Measurements from ENCODE around the gene LINGO4. TPM values are rescaled to one million over a fixed set of nuclear protein-coding genes. Genes with fewer than 3 reads are reported as not detected.

LINGO4 gene
- total RNA-seq, 1 donor from 2014 or later = not detected

DNA sequence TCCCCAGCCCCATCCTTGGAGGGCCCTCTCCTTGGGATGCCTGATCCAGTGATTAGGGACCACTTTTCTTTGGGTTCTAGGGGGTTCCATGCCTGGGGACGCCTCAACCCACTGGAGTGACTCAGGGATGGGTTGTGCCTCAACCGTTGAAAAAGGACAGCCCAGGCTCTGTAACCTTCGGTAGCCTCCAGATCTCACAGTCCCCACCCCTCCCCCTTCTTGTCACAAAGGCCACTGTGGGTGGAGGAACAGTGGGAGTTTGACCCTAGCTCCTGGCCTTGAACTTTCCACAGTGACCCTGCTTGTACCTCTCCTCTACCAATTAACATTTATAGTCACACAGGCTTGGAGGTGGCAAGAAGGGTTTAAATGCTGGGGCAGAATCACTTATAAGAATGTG is 29.0 kb upstream of the LINGO4 start:
- H3K4me3 ChIP-seq (ENCODE audit: low read depth, low read length) = no peak overlapping the region
- TF ChIP-seq, protein P1, sequence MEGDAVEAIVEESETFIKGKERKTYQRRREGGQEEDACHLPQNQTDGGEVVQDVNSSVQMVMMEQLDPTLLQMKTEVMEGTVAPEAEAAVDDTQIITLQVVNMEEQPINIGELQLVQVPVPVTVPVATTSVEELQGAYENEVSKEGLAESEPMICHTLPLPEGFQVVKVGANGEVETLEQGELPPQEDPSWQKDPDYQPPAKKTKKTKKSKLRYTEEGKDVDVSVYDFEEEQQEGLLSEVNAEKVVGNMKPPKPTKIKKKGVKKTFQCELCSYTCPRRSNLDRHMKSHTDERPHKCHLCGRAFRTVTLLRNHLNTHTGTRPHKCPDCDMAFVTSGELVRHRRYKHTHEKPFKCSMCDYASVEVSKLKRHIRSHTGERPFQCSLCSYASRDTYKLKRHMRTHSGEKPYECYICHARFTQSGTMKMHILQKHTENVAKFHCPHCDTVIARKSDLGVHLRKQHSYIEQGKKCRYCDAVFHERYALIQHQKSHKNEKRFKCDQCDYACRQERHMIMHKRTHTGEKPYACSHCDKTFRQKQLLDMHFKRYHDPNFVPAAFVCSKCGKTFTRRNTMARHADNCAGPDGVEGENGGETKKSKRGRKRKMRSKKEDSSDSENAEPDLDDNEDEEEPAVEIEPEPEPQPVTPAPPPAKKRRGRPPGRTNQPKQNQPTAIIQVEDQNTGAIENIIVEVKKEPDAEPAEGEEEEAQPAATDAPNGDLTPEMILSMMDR (conservative IDR thresholded peaks at IDR 0.05; ENCODE audit: low read depth, low read length) = no peak
- DNase-seq (ENCODE audit: low read depth) = no peak

DNA sequence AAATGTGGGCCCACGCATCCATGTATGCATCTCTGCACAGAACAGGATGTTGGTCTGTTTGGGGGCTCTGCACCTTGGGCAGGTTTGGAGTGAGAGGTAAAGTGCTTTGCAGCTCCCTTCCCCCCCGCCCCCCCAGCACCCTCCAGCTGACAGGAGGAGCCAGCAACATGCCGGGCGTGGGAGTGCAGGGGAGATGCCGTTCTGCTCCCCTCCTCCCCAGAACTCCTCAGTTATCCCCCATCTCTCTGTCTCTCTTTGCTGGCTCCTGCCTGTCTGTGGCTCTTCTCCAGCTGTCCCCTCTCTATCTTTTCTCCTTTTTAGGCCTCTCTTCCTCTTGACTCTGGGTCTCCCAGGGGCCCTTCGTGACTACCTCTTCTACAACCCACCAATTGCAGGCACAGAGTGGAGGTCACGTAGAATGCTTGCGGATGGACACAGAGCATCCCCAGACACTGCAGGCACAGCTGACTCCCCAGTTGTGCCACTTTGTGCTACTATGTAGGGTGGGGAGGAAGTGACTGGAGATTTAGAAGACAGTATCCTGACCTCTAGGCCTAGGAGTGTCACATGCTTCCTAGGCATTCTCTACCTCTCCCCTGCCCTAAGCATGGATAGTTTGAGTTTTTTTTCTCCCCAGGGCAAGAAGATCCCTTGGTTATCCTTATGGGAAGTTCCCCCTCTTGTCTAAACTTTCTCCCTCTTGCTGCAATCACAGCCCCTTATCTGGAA is 28.1 kb upstream of the LINGO4 start:
- TF ChIP-seq, protein P1 (conservative IDR thresholded peaks at IDR 0.05; ENCODE audit: low read depth, low read length) = no peak
- H3K4me3 ChIP-seq (ENCODE audit: low read depth, low read length) = no peak overlapping the region
- no peak for DNase-seq (ENCODE audit: low read depth)

DNA sequence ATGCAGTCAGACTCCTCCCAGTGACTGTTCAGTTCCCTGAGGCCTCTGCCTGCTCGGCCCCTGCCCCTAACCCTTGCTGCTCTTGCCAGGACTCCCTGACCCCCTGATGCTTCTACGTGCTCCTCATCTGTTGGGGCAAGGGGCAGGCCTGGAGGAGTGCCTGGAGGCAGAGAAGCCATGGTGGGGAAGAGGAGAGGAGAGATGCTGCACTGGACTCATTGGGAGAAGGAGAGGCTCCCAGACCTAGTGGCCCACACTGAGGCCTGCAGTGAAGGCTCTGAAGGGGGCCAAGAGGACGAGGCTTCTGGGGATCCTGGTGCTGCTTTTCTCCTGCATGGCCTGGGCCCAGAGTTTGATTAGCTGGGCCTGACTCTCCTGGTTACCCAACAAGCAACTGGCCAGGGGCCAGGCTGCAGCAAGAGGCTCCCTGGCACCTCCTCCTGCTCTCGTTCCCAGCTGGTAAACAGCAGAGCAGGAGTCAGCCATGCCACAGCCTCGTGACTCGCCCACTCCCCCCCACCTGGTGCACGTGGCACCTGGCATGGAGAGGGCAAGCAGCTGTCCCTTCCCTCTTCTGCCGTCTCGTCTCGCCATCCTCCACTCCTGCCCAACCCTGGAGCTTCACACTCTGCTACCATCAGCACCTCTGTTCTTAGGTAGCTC is 27.2 kb upstream of the LINGO4 start:
- peak overlapping the region; percentile 26 for H3K4me3 ChIP-seq (ENCODE audit: low read depth, low read length)
- DNase-seq (ENCODE audit: low read depth) = peak; percentile 52
- TF ChIP-seq, protein P1 (conservative IDR thresholded peaks at IDR 0.05; ENCODE audit: low read depth, low read length) = no peak

DNA sequence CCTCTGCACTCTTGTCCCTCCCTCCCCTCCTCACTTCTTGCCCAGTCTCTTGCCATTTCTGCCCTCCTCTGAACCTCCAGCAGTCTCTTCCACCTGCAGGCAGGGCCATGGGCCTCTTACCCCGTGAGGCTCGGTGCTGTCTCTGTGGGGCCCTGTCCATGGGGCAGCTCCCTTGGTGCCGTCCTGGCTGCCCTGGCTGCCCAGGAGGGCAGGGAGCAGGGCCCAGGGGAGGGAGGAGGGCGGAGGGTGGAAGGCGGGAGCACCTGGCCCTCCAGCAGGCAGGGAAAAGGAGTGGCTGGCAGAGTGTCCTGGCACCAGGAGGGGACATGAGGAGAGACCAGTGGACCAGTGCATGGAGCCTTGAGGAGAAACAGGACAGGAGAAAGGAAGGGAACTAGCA is 26.4 kb upstream of the LINGO4 start, which contains the start of gene RORC:
Gene RORC (minus strand): TSS at position 198 of the 400 bp plus-strand sequence. CDS start 38 bp downstream, at position 160.
- DNase-seq (ENCODE audit: low read depth) = no peak
- TF ChIP-seq, protein P1 (conservative IDR thresholded peaks at IDR 0.05; ENCODE audit: low read depth, low read length) = no peak
- H3K4me3 ChIP-seq (ENCODE audit: low read depth, low read length) = peak within 1 kb of the TSS; percentile 69

DNA sequence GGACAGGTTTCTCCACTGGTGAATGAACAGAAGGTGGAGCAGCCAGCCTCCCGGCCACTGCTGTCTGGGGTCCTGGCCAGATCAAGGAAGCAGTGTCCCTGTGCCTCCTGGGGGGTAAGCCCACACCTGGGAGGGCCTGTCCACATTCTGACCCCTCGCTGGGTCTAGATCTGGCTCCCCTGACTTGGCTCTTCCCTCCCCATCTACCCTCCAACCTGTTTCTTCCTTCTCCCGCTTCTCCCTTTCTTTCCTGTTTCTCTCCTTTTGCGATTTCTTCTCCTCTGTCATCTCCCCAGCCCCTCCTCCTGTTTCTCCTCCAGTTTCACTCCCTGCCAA is 26.0 kb upstream of the LINGO4 start:
- peak overlapping the region; percentile 69 for H3K4me3 ChIP-seq (ENCODE audit: low read depth, low read length)
- TF ChIP-seq, protein P1 (conservative IDR thresholded peaks at IDR 0.05; ENCODE audit: low read depth, low read length) = no peak
- DNase-seq (ENCODE audit: low read depth) = no peak

DNA sequence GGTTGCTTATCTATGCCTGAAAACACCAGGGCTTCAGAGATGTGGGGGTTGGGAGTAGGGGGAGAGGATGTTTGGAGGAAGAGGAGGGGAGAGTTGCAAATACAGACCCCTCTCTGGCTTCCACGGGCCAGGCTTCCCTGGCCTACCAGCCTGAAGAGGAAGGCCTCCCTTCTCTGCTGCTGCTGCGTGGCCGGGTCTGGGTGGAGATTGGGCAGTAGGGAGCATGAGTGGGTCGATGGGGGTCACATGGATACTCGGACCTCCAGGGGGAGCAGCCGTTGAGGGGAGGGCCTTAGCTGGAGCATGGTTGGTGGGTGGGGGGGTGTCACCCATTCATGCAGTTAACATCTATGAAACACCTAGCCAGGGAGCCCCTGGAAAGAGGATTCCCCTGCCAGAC is 24.8 kb upstream of the LINGO4 start:
- TF ChIP-seq, protein P1 (conservative IDR thresholded peaks at IDR 0.05; ENCODE audit: low read depth, low read length) = no peak
- no peak for DNase-seq (ENCODE audit: low read depth)
- H3K4me3 ChIP-seq (ENCODE audit: low read depth, low read length) = peak overlapping the region; percentile 69
